DMS153 treated with DMSO at 0.1 percent for 48 hours (cell line): Measurements from ENCODE around the gene NUP50.
A peak's percentile ranks its signal among the peaks of the same experiment; 100 is the strongest.
"Not testable (repeated sequence)": the region's sequence is repeated elsewhere in the genome, so short reads cannot be mapped to it uniquely, and the experiment has no call there.

Experiments
- DNase-seq: peaks from one replicate; lab custom pipeline; 2025; ENCODE audit not compliant: unreplicated experiment; lab: John Stamatoyannopoulos, UW

NUP50 gene

DNA sequence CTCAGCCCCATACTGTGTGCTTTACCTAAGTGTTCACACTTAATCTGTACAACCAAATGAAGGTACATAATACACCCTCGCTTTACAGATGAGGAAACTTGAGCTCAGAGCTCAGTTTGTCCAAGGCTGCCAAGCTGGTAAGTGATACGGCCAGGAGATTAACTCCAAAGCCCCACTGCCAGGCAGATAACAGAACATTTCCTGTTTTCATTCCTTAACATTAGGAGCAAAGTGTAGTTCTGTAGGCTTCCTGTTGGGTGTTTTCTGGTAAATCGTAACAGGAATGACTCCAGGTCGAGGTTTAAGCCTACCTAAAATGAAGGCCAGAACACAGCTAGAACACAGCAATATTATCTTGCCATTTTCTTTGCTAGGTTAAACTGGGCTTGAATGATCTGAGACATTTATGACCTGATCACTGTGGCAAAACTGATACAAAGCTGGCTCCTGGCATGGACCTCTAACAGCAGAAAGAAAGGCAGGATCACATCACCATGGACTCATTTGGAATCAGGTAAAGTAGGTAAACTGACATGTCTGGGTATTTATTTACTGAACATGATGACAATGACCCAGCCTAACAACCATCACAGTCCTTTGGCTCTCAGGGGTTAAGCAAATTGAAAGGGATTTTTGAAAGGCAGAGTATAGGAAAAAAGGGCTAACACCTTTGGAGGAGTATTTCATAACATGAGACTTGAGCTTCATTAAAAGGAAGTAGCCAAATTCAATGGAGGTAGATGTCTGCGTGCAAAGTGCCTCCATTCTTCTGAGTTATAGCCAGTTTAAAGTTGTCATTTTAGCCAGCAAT, 3.9 kb upstream of the NUP50 start:
- DNase-seq: no peak

- no peak for DNase-seq
These were observed 1.2 kb upstream of the NUP50 start for GRCh38 chr22:45162531-45162930.

- DNase-seq: peak; percentile 42
These were observed 650 bp upstream of the NUP50 start for GRCh38 chr22:45163099-45163450.

GRCh38 chr22:45164270-45165088, 754 bp downstream of the NUP50 start:
- DNase-seq: no peak

DNA sequence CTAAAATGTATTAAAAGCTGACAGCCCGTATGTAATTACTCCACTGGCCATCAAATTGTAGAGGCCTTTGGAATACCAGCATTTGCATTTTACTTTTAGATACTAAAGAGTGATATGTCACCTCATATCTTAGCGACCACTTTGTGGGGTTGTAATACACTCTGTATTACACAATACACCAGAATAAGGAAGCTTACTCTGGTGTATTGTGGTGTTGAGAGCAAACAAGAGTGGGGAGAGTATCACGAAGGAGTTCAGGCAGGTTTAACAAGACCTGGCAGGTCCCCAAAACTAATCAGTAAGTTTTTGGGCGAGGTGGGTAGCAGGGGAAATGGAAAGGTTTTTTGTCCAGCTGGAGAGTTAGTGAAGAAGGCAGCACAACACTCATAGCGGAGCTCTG, 3.2 kb downstream of the NUP50 start:
- DNase-seq: no peak

GRCh38 chr22:45169591-45170466, 6.1 kb downstream of the NUP50 start:
- DNase-seq: no peak

DNA sequence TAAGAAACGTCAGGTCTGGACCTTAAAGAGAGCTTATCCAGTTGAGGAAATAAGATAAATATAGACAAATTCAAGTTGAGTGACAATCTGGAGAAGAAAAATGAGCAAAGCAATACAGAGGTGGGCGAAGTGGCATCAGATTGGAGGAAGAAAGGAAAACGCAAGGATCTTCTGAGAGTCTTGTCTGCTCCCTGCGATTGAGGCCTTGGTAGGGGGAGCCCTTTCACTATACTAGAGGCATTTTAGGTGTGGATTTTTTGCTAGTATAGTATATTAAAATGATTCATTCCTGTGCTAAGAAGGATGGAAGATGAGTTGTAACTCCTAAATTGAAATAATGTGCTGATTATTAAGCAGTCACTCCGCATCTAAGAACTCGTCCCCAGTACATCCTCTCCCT, 8.1 kb downstream of the NUP50 start:
- DNase-seq: no peak

- no peak for DNase-seq
These were observed 9.3 kb downstream of the NUP50 start for GRCh38 chr22:45172881-45173585.

DNA sequence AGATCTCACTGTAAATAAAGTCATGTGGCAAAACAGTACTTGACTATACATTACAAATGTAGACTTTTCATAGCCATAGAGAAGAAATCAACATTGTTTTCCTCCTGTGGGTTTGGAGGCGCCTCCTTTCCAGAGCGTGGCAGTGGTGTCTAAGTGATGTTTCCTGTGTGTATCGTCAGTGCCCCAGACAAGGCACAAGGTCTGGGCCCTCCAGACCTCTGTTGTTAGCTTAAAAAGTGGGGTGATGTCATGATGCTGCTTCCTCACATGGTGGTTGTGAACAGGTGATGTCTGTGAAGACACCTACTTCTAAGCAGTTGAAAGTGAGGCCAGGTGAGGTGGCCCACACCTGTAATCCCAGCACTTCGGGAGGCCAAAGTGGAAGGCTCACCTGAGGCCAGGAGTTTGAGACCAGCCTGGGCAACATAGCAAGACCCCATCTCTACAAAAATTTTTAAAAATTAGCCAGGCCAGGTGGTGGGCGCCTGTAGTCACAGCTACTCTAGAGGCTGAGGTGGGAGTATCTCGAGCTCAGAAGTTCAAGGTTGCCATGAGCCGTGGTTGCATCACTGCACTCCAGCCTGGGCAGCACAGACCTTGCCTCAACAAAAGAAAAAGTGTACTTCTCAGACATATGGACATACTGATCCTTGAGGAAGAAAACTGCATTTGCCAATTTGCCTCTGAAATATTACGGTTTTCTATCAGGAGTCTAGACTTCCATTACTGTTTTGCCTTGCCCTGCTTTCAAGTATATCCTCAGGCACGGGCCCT, 15.7 kb downstream of the NUP50 start:
- no peak for DNase-seq

DNA sequence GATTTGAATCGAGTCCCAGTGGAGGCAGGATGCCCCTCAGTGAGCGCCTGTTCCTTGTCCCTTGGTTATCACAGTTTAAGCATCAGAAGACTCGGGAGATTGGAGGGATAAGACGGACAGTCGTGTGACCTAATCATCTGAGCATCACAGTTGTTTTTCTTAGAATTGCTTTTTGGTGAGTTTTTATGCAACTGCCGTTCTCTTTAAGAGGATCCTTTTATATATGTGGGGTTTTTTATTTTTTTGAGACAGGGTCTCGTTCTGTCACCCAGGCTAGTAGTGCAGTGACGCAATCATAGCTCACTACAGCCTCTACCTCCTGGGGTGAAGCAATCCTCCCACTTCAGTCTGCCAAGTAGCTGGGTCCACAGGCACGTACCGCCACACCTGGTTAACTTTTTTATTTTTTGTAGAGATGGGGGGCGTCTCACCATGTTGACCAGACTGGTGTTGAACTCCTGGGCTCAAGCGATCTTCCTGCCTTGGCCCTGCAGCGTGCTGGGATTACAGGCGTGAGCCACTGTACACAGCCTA, 16.5 kb downstream of the NUP50 start:
- DNase-seq: no peak

GRCh38 chr22:45181240-45181639, 17.5 kb downstream of the NUP50 start:
- DNase-seq: no peak

- no peak for DNase-seq
These were observed 18.0 kb downstream of the NUP50 start for GRCh38 chr22:45181766-45182165.

- no peak for DNase-seq
These were observed 20.2 kb downstream of the NUP50 start for GRCh38 chr22:45183974-45184373.

GRCh38 chr22:45185718-45186514, 22.2 kb downstream of the NUP50 start:
- DNase-seq: no peak

GRCh38 chr22:45187891-45188290, 24.2 kb downstream of the NUP50 start:
- DNase-seq: no peak

- DNase-seq: no peak
These were observed 25.1 kb downstream of the NUP50 start for GRCh38 chr22:45188779-45189178.

GRCh38 chr22:45190202-45190872, 26.6 kb downstream of the NUP50 start:
- DNase-seq: no peak

DNA sequence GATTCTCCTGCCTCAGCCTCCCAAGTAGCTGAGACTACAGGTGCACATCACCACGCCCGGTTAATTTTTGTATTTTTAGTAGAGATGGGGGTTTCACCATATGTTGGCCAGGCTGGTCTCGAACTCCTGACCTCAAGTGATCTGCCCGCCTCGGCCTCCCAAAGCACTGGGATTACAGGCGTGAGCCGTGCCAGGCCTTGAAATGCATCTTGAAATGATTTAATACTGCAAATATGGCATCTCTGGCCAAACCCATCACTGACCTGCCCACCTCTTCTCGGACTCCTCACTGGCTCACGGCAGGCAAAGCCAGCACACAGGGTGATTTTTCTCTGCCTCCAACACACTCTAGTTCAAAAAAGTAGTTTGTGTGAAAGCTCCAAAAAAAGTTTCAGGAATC, 28.0 kb downstream of the NUP50 start:
- DNase-seq: not testable (repeated sequence)
